ENCODE measurements around the gene AQP12A. TPM values are rescaled to one million over a fixed set of nuclear protein-coding genes. Genes with fewer than 3 reads are reported as not detected.

Gene AQP12A
- total and polyA plus RNA-seq, 2 donors (not counting 1 experiment from before 2014, with no cell fraction given) = not detected

DNA sequence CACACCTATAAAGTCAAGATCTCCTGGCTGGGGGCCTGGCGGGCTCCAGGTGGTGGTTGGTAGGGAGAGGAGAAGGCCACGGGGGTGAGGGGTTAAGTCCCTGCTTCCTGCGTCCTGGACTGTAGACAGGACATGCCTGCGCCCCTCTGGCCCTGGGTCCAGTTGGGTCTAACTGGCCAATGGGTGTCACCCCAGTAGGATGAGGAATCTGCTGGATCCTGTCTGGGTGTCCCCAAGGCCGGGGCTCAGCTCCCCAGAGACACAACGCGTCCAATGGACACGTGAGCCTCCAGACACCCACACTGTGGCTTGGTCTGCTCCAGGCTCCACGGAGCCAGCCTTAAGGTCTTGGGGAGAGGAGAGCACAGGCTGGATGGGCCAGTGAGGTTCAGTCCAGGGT lies 19.6 kb downstream of the AQP12A start:
- H3K4me3 Mint-ChIP-seq = no peak overlapping the region

DNA sequence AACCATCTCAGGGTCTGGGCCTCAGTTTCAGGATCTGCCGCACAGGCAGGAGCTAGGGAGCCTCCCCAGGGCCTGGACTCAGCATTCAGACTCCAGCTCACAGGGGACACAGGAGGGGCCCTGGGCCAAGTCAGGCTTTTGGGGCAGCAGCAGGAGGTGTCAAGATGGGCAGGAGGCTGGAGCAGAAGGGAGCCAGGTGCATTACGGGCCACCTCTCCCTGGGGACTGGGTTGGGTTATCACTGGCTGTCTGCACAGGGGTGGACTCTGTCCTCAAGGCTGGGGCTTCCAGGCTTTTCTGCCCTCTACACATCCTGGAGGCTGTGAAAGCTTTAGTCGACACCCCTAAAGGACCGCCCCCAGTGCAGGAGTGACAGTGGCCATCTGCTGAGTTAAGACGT lies 20.0 kb downstream of the AQP12A start:
- Histone ChIP-seq H3K27me3 (replicated peaks in 1 of 4; ENCODE audit: control extremely low read depth in 1 of 4, control insufficient read depth in 3 of 4, insufficient read depth in 4 of 4, low read length in 3 of 4) (no peaks in the 10 kb centered on the region), H3K4me2 (replicated peaks; ENCODE audit: low read depth, low read length, poor library complexity, severe bottlenecking) (no peak overlapping the region), H3K9me3 (ENCODE audit: control extremely low read depth in 1 of 3, control insufficient read depth in 2 of 3, insufficient read depth in 1 of 3, low read length in 2 of 3) (no peaks in the 10 kb centered on the region), H3K36me3 (replicated peaks in 1 of 2; ENCODE audit: control extremely low read depth in 1 of 2, control insufficient read depth in 1 of 2, extremely low read depth in 1 of 2, insufficient read depth in 2 of 2, low read length in 1 of 2) (no peaks in the 10 kb centered on the region), H2AFZ (ENCODE audit: insufficient read depth, low read depth, low read length, poor library complexity, severe bottlenecking) (no peak overlapping the region), H3K79me2 (ENCODE audit: control insufficient read depth, insufficient read depth, low read length) (no peaks in the 10 kb centered on the region), H3K4me3 (ENCODE audit: control extremely low read depth in 1 of 5, extremely low read depth in 1 of 5, insufficient read depth in 1 of 5, low read depth in 2 of 5, low read length in 4 of 5) (no peak overlapping the region), H3K27ac (ENCODE audit: low read length in 2 of 2) (no peak overlapping the region), H4K20me1 (ENCODE audit: control insufficient read depth, insufficient read depth, low read length, poor library complexity, severe bottlenecking) (no peaks in the 10 kb centered on the region), H3K4me1 (ENCODE audit: control insufficient read depth in 2 of 2, insufficient read depth in 2 of 2, low read length in 2 of 2) (no peaks in the 10 kb centered on the region), H3K9ac (ENCODE audit: low read length) (no peak overlapping the region)
- H3K27me3 Mint-ChIP-seq = peaks cover 11% of the 10 kb centered on the region
- ChIA-PET POLR2A (no interaction called here), CTCF (no interaction called here)
- intact Hi-C loops (cut with micrococcal nuclease) = no loop called here
- 90% methylated on average over 5 of the region's 5 CpGs for WGBS (ENCODE audit: insufficient coverage)
- H3K9me3 Mint-ChIP-seq (ENCODE audit: insufficient read depth) = no peaks in the 10 kb centered on the region
- ATAC-seq (ENCODE audit: low read depth) = no peak
- no peaks in the 10 kb centered on the region for H3K4me1 Mint-ChIP-seq
- H3K4me3 Mint-ChIP-seq = no peak overlapping the region
- TF ChIP-seq EZH2 (IDR thresholded peaks at IDR 0.05; ENCODE audit: borderline replicate concordance, insufficient read depth, low read depth, low read length, poor library complexity, severe bottlenecking) = no peak
- TF ChIP-seq, protein P1, sequence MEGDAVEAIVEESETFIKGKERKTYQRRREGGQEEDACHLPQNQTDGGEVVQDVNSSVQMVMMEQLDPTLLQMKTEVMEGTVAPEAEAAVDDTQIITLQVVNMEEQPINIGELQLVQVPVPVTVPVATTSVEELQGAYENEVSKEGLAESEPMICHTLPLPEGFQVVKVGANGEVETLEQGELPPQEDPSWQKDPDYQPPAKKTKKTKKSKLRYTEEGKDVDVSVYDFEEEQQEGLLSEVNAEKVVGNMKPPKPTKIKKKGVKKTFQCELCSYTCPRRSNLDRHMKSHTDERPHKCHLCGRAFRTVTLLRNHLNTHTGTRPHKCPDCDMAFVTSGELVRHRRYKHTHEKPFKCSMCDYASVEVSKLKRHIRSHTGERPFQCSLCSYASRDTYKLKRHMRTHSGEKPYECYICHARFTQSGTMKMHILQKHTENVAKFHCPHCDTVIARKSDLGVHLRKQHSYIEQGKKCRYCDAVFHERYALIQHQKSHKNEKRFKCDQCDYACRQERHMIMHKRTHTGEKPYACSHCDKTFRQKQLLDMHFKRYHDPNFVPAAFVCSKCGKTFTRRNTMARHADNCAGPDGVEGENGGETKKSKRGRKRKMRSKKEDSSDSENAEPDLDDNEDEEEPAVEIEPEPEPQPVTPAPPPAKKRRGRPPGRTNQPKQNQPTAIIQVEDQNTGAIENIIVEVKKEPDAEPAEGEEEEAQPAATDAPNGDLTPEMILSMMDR (IDR thresholded peaks at IDR 0.05) = no peak
- DNase-seq = no peak
- H3K27ac Mint-ChIP-seq = no peak overlapping the region

More for the DNA sequence above, 19.6 kb downstream of the AQP12A start:
- CTCF ChIA-PET = no interaction called here
- POLR2A ChIA-PET = no interaction called here
- H3K4me1 Mint-ChIP-seq = no peaks in the 10 kb centered on the region
- Histone ChIP-seq H3K4me2 (replicated peaks; ENCODE audit: low read depth, low read length, poor library complexity, severe bottlenecking) (no peak overlapping the region), H3K79me2 (ENCODE audit: control insufficient read depth, insufficient read depth, low read length) (no peaks in the 10 kb centered on the region), H3K4me3 (ENCODE audit: control extremely low read depth in 1 of 5, extremely low read depth in 1 of 5, insufficient read depth in 1 of 5, low read depth in 2 of 5, low read length in 4 of 5) (no peak overlapping the region), H4K20me1 (ENCODE audit: control insufficient read depth, insufficient read depth, low read length, poor library complexity, severe bottlenecking) (no peaks in the 10 kb centered on the region), H2AFZ (ENCODE audit: insufficient read depth, low read depth, low read length, poor library complexity, severe bottlenecking) (no peak overlapping the region), H3K27ac (ENCODE audit: low read length in 2 of 2) (no peak overlapping the region), H3K9me3 (ENCODE audit: control extremely low read depth in 1 of 3, control insufficient read depth in 2 of 3, insufficient read depth in 1 of 3, low read length in 2 of 3) (no peaks in the 10 kb centered on the region), H3K9ac (ENCODE audit: low read length) (no peak overlapping the region), H3K4me1 (ENCODE audit: control insufficient read depth in 2 of 2, insufficient read depth in 2 of 2, low read length in 2 of 2) (no peaks in the 10 kb centered on the region), H3K36me3 (replicated peaks in 1 of 2; ENCODE audit: control extremely low read depth in 1 of 2, control insufficient read depth in 1 of 2, extremely low read depth in 1 of 2, insufficient read depth in 2 of 2, low read length in 1 of 2) (no peaks in the 10 kb centered on the region), H3K27me3 (replicated peaks in 1 of 4; ENCODE audit: control extremely low read depth in 1 of 4, control insufficient read depth in 3 of 4, insufficient read depth in 4 of 4, low read length in 3 of 4) (no peaks in the 10 kb centered on the region)
- DNase-seq (no peak), ATAC-seq (ENCODE audit: low read depth) (no peak)
- no peak overlapping the region for H3K27ac Mint-ChIP-seq
- H3K9me3 Mint-ChIP-seq (ENCODE audit: insufficient read depth) = no peaks in the 10 kb centered on the region
- peaks cover 11% of the 10 kb centered on the region for H3K27me3 Mint-ChIP-seq
- WGBS (ENCODE audit: insufficient coverage) = 93% methylated on average over 8 of the region's 9 CpGs
- no peak for TF ChIP-seq EZH2 (IDR thresholded peaks at IDR 0.05; ENCODE audit: borderline replicate concordance, insufficient read depth, low read depth, low read length, poor library complexity, severe bottlenecking)
- TF ChIP-seq, protein P1 (IDR thresholded peaks at IDR 0.05) = no peak
- intact Hi-C loops (cut with micrococcal nuclease) = no loop called here
